OCI-LY3 (cell line): ENCODE results near the gene RNPEPL1.

Experiments used
- CTCF ChIP-seq: fragments of 200-600, 300-600 bp; sonication (generic); IDR thresholded peaks from 2 replicates; pipeline ENCODE4 v1.5.1; 2014; ENCODE audit warnings: antibody characterized with exemption, low read length, low read depth
- EZH2phosphoT487 ChIP-seq: fragments of 200-600 bp; shearing (Covaris generic); IDR thresholded peaks from 2 replicates; pipeline ENCODE4 v1.6.1; 2018; ENCODE audit warnings: antibody characterized with exemption, mixed run types, low read depth

- no peak for TF ChIP-seq CTCF
- no peak for TF ChIP-seq EZH2phosphoT487
Measured at GRCh38 chr2:240620149-240620731, 52.0 kb downstream of the RNPEPL1 start.
